Kidney (tissue), 14 donors: ENCODE results near the gene EPHA6. TPM values are rescaled to one million over a fixed set of nuclear protein-coding genes. Genes with fewer than 3 reads are reported as not detected.
A peak's percentile ranks its signal among the peaks of the same experiment; 100 is the strongest.

Experiments used
- DNase-seq, 5 donors: peaks; one replicate each; pipeline ENCODE4 v3.0.0-alpha.2; 2013 to 2020
- FAIRE-seq: peaks from 2 replicates; lab custom pipeline; 2012; peaks lifted over from hg19 to GRCh38; lab: Jason Lieb, UNC
- H3K27ac ChIP-seq, 2 donors: one replicate each; pipeline ENCODE4 v1.7.0; 2013; ENCODE audit warnings: low read depth in 2 of 2, low read length in 2 of 2, inconsistent platforms in 1 of 2
- H3K27me3 ChIP-seq: one replicate; pipeline ENCODE4 v1.7.1; 2013; ENCODE audit warnings: low read length, inconsistent platforms; ENCODE audit not compliant: control insufficient read depth, insufficient read depth
- H3K36me3 ChIP-seq, 3 donors: one replicate each; pipeline versions ENCODE4 v1.7.0 to v1.7.1; 2013; ENCODE audit warnings: low read length in 3 of 3, control low read depth in 1 of 3, inconsistent platforms in 1 of 3; ENCODE audit not compliant: insufficient read depth in 3 of 3, control insufficient read depth in 2 of 3
- H3K4me1 ChIP-seq, 3 donors: one replicate each; pipeline versions ENCODE4 v1.7.0 to v1.7.1; 2013; ENCODE audit warnings: low read length in 3 of 3, inconsistent platforms in 1 of 3, low read depth in 1 of 3; ENCODE audit not compliant: control insufficient read depth in 2 of 3, insufficient read depth in 2 of 3
- H3K4me3 ChIP-seq, 3 donors: one replicate each; pipeline versions ENCODE4 v1.7.0 to v1.8.1; 2013; ENCODE audit warnings: low read length in 3 of 3, control low read depth in 1 of 3, inconsistent platforms in 1 of 3
- H3K9ac ChIP-seq, 3 donors: one replicate each; pipeline versions ENCODE4 v1.7.0 to v1.7.1; 2013; ENCODE audit warnings: low read length in 3 of 3, control low read depth in 1 of 3, inconsistent platforms in 1 of 3
- H3K9me3 ChIP-seq, 3 donors: one replicate each; pipeline versions ENCODE4 v1.7.0 to v1.7.1; 2013; ENCODE audit warnings: low read length in 3 of 3, control low read depth in 1 of 3, inconsistent platforms in 1 of 3; ENCODE audit not compliant: control insufficient read depth in 2 of 3, insufficient read depth in 1 of 3
- CTCF ChIP-seq: IDR thresholded peaks from 3 replicates; pipeline ENCODE4 v1.5.1; 2012; ENCODE audit warnings: mild to moderate bottlenecking, moderate library complexity, borderline replicate concordance; ENCODE audit not compliant: insufficient read depth; ENCODE audit errors: extremely low read depth
- intact Hi-C: fragments of 100-400 bp; cut with DNase I; formaldehyde crosslinking; loops from one replicate; pipeline ENCODE4 v1.11.1; 2022
- polyA plus RNA-seq: library from polyadenylated mRNA; stranded (reverse); fragments of 350-450 nt; fragmentation: Illumina TruSeq; extraction: RNeasy Lipid Tissue Mini Kit (QIAGEN cat#74804); gene quantifications from one replicate; pipeline ENCODE4 v1.2.3, GENCODE V29; 2014; ENCODE audit warnings: low read depth, low replicate concordance; ENCODE audit not compliant: insufficient read depth
- total RNA-seq: library from RNA; stranded (reverse); fragmentation: NEBNext Ultra II Directional; extraction: Animal tissue kit (Norgen Biotek cat#: 25700); gene quantifications from one replicate; pipeline ENCODE4 v1.2.1, GENCODE V29; 2021
- donor health status: control.
- donor health status: control.
- donor health status: control.
- donor health status: control.
- donor health status: control.
- donor health status: DM: yes; HTN: yes; CAD: no.
- donor health status: Normal renal cell carcinoma (clear cell type).

Gene EPHA6
- total and polyA plus RNA-seq, 2 donors from 2014 or later = 0.66 TPM; not detected in 1

- no peak for FAIRE-seq
- Histone ChIP-seq H3K9me3 (no peaks in the 10 kb centered on the region), H3K36me3 (no peaks in the 10 kb centered on the region), H3K27me3 (no peaks in the 10 kb centered on the region), H3K27ac (no peak overlapping the region), H3K4me1 (no peaks in the 10 kb centered on the region), H3K4me3 (no peak overlapping the region), H3K9ac (no peak overlapping the region)
- TF ChIP-seq CTCF = no peak
- no peak for DNase-seq
- intact Hi-C loops = no loop called here
Observed at GRCh38 chr3:97108136-97108535, 293.7 kb downstream of the EPHA6 start.

DNA sequence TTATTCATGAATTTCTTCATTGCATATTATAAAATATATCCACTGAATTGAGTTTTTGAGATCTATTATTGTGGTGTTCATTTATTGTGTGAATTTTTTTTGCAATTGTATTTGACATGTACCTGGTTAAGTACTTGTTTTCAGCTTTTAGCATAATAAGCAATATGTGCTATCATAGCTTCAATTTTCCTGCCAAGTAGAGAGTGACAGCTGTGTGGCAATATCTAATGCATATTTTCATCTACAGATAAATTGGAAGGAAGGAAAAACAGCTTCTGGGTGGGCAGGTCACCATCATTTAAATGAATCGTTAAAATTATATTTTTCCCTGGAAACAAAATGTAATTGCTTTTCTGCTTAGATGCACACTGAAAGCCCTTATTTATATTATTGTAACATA lies 296.9 kb downstream of the EPHA6 start:
- Histone ChIP-seq H3K4me3 (no peak overlapping the region), H3K36me3 (no peaks in the 10 kb centered on the region), H3K27ac (no peak overlapping the region), H3K4me1 (no peaks in the 10 kb centered on the region), H3K27me3 (no peaks in the 10 kb centered on the region), H3K9me3 (no peaks in the 10 kb centered on the region), H3K9ac (no peak overlapping the region)
- no peak for DNase-seq
- no peak for FAIRE-seq
- intact Hi-C loops = no loop called here
- no peak for TF ChIP-seq CTCF

- Histone ChIP-seq H3K9me3 (no peaks in the 10 kb centered on the region), H3K36me3 (no peaks in the 10 kb centered on the region), H3K27ac (no peak overlapping the region), H3K27me3 (no peaks in the 10 kb centered on the region), H3K9ac (no peak overlapping the region), H3K4me1 (no peaks in the 10 kb centered on the region), H3K4me3 (no peak overlapping the region)
- no peak for DNase-seq
- intact Hi-C loops = no loop called here
- FAIRE-seq = no peak
- TF ChIP-seq CTCF = no peak
Observed at GRCh38 chr3:97121386-97121785, 307.0 kb downstream of the EPHA6 start.

GRCh38 chr3:97125902-97126499 lies 311.6 kb downstream of the EPHA6 start:
- DNase-seq (peak in 2 of 5 donors; percentile 4 to 25), FAIRE-seq (no peak)
- TF ChIP-seq CTCF = no peak
- Histone ChIP-seq H3K36me3 (no peaks in the 10 kb centered on the region), H3K27ac (no peak overlapping the region), H3K9ac (no peak overlapping the region), H3K4me1 (no peaks in the 10 kb centered on the region), H3K27me3 (no peaks in the 10 kb centered on the region), H3K9me3 (no peaks in the 10 kb centered on the region), H3K4me3 (no peak overlapping the region)
- intact Hi-C loops = no loop called here
